ENCODE data around the gene PKD1. TPM values are rescaled to one million over a fixed set of nuclear protein-coding genes. Genes with fewer than 3 reads are reported as not detected.
A peak's percentile ranks its signal among the peaks of the same experiment; 100 is the strongest.
"Not testable (repeated sequence)": the region's sequence is repeated elsewhere in the genome, so short reads cannot be mapped to it uniquely, and the experiment has no call there.

PKD1 gene
- total RNA-seq, 2 donors from 2014 or later, result 71.8 to 122 TPM

DNA sequence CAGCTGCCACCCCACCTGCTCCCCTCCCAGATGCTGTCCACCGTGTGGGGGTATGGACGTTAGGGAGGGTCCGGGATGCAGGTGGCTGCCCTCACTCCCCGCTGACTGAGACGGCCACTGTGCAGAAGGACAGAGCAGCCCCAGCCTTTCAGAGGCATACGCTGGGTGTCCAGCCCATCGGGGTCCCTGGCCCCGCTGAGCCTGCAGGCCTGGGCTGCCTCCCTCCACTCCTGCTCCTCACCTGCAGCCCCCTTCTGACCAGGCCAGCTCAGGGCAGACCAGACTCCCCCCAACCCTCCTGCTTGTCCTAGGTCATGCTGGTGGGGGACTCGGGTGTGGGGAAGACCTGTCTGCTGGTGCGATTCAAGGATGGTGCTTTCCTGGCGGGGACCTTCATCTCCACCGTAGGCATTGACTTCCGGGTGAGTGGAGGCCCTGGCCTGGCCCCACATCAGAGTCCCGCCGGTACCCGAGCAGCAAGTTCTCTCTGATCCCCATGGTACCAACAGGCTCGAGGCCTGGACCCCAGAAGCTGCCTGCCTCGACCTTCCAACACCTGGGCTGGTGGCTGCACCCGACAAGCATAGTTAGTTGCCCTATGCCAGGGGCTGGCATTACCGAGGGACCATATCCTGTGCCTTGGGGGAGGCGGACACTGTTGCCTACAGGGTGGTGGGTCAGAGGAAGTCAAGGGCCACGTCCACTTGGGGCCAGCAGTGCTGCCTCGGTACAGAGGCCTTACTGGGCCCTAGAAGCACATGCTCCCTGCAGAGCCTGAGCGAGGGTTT lies 14.1 kb upstream of the PKD1 start:
- Mint-ChIP-seq H3K4me1 (peaks cover 4% of the 10 kb centered on the region), H3K27ac (no peak overlapping the region), H3K9me3 (no peaks in the 10 kb centered on the region), H3K36me3 (ENCODE audit: low read depth) (peaks cover 40% of the 10 kb centered on the region), H3K4me3 (peak overlapping the region; percentile 93), H3K27me3 (no peaks in the 10 kb centered on the region)
- no peak for ATAC-seq (replicated peaks)

DNA sequence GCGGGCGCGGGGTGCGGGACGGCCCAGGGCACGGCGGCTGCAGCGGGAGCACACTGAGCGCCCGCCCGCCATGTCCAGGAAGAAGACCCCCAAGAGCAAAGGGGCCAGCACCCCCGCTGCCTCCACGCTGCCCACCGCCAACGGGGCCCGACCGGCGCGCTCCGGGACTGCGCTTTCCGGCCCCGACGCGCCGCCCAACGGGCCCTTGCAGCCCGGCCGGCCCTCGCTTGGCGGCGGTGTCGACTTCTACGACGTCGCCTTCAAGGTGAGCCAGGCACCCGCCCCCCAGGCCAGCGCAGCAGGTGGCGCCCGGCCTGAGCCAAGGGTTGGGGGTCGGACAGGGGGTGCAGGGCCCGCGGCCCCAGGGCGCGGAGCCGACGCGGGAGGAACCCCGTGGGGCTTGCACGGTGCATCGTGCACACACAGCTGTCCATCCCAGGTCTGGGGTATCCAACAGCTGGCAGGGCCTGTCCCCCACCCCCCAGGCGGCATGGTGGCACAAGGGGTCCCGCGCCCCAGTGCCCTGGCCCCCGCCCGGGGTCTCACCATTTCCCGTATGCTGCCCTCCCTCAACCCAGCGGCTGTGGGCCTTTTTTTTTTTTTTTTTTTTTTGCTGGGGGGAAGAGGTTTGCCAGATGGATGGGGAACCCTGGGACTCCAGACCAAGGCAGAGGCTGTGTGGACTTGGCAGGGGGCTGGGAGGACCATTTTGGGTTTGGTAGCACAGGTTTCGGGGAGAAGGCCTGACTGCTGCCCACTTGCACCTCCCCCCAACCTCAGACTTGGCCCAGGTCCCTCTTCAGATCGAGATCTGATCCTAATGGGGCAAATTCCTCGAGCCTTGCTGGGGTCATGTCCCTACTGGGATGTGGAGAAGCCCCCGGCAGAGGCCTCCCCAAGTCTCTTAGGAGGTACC lies 13.3 kb upstream of the PKD1 start:
- Mint-ChIP-seq H3K27ac (no peak overlapping the region), H3K4me3 (peak overlapping the region; percentile 93), H3K9me3 (no peaks in the 10 kb centered on the region), H3K36me3 (ENCODE audit: low read depth) (peaks cover 31% of the 10 kb centered on the region), H3K4me1 (peaks cover 4% of the 10 kb centered on the region), H3K27me3 (no peaks in the 10 kb centered on the region)
- no peak for ATAC-seq (replicated peaks)

DNA sequence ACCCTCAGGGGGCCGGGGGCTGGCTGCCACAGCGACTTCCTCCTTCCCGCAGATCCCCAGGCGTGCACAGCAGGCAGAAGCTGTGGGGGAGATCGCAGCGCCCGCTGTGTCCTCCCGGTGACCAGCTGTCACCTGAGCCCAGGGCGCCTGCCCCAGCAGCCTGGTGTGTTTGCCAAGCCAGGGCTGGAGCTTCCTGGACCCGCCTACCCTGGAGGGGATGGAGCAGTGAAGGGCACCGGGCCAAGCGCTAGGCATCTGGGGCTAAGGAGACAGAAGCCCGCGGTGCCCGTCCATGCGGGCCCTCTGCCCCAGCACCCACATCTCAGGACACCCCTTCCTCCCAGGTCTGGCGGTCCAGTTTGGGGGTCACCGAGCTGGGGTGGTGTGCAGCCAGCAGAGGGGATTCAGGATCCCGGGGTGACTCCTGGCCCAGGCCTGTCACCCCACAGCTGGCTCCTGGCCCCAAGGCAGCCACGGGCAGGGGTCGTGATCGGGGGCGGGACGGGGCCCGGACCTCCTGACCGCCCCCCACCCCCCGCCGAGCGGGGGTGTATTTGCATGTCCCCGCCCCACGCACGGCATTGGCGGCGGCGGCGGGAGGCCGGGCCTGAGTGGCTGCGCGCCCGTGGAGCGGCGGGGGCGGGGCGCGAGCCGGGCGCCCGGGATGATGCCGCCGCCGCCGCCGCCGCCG lies 12.4 kb upstream of the PKD1 start, which contains the start of gene RAB26:
Gene RAB26 (plus strand): TSS at position 645 of the 691 bp plus-strand sequence. CDS start 159 bp downstream, outside the sequence.
- H3K4me3 Mint-ChIP-seq, result peak within 1 kb of the TSS; percentile 93
- H3K27me3 Mint-ChIP-seq, result no peaks in the 10 kb centered on the region
- peaks cover 4% of the 10 kb centered on the region for H3K4me1 Mint-ChIP-seq
- no peaks in the 10 kb centered on the region for H3K9me3 Mint-ChIP-seq
- peaks cover 23% of the 10 kb centered on the region for H3K36me3 Mint-ChIP-seq (ENCODE audit: low read depth)
- peak; percentile 53 for ATAC-seq (replicated peaks)
- no peak within 1 kb of the TSS for H3K27ac Mint-ChIP-seq

DNA sequence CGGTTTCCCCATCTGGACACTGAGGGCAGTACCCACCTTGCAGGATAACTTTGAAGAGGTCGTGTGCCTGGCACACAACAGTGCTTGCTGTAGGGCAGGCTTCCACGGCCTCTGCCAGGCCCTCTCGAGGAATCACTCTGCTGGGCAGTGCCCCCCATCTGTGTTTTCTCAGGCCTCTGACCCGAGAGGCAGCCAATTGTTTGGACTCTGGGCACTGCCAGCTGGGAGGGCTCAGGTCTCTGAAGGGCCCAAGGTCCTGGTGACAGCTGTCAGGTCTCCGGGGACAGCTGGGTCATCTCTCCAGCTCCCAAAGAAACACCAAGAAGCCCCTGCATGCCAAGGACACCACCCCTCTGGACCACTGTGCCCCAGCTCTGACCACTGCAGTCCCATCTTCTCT lies 11.7 kb upstream of the PKD1 start:
- no peaks in the 10 kb centered on the region for H3K9me3 Mint-ChIP-seq

DNA sequence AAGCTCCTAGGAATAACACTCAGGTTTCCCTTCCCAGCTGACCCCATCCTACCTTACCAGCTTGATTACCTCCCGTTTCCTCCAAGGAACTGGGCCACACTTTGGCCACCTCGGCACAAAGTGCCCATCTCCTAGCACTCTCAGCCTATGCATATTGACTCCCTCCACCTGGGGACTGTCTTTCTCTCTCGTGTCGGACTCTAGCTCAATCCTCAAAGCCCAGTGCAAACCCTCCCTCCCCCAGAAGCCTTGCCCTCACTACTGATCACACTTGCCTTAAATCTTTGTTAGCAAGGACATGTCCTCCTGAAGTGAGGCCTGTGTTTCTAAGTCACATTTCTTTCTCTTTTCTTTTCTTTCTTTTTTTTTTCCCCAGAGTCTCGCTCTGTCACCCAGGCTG lies 10.1 kb upstream of the PKD1 start:
- ATAC-seq (replicated peaks), result no peak
- peak overlapping the region; percentile 9 for H3K27ac Mint-ChIP-seq
- no peaks in the 10 kb centered on the region for H3K27me3 Mint-ChIP-seq
- no peaks in the 10 kb centered on the region for H3K9me3 Mint-ChIP-seq
- peaks cover under 1% of the 10 kb centered on the region for H3K36me3 Mint-ChIP-seq (ENCODE audit: low read depth)
- H3K4me3 Mint-ChIP-seq, result no peak overlapping the region
- peaks cover under 1% of the 10 kb centered on the region for H3K4me1 Mint-ChIP-seq

More for the DNA sequence above, 11.7 kb upstream of the PKD1 start:
- Mint-ChIP-seq H3K27ac (no peak overlapping the region), H3K4me1 (peaks cover 4% of the 10 kb centered on the region), H3K27me3 (no peaks in the 10 kb centered on the region), H3K36me3 (ENCODE audit: low read depth) (peaks cover 16% of the 10 kb centered on the region), H3K4me3 (no peak overlapping the region)
- no peak for ATAC-seq (replicated peaks)

DNA sequence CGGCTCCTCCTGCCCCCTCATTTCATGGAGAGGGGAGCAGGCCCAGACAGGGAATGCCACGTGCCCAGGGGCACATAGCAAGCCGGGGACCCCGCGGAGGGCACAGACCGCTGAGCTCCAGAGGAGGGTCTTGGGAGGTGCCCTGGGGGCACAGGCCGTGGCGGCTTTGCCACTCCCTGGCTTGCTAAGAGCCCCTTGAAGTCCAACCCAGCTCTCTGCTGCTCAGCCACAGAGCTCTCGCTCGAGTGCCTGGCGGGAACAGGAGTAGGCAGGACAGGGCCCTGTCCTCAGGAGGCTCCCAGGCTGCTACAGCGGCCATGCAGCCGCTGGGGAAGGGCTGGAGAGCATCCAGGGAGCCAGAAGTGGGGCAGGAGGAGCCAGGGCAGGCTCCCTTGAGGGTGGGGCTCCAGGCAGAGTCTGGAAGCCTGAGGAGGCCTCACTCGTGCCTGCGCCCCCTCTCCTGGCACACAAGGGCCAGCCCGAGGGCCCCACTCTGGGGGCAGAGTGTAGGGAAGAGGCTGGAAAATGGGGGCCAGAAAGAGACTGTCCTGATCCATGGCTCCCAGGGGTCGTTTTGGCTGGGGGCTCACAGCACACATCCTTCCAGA lies 8.3 kb upstream of the PKD1 start:
- no peaks in the 10 kb centered on the region for H3K9me3 Mint-ChIP-seq
- H3K4me1 Mint-ChIP-seq, result peaks cover 5% of the 10 kb centered on the region
- ATAC-seq (replicated peaks), result no peak
- no peaks in the 10 kb centered on the region for H3K27me3 Mint-ChIP-seq
- no peaks in the 10 kb centered on the region for H3K36me3 Mint-ChIP-seq (ENCODE audit: low read depth)
- no peak overlapping the region for H3K27ac Mint-ChIP-seq
- H3K4me3 Mint-ChIP-seq, result no peak overlapping the region

DNA sequence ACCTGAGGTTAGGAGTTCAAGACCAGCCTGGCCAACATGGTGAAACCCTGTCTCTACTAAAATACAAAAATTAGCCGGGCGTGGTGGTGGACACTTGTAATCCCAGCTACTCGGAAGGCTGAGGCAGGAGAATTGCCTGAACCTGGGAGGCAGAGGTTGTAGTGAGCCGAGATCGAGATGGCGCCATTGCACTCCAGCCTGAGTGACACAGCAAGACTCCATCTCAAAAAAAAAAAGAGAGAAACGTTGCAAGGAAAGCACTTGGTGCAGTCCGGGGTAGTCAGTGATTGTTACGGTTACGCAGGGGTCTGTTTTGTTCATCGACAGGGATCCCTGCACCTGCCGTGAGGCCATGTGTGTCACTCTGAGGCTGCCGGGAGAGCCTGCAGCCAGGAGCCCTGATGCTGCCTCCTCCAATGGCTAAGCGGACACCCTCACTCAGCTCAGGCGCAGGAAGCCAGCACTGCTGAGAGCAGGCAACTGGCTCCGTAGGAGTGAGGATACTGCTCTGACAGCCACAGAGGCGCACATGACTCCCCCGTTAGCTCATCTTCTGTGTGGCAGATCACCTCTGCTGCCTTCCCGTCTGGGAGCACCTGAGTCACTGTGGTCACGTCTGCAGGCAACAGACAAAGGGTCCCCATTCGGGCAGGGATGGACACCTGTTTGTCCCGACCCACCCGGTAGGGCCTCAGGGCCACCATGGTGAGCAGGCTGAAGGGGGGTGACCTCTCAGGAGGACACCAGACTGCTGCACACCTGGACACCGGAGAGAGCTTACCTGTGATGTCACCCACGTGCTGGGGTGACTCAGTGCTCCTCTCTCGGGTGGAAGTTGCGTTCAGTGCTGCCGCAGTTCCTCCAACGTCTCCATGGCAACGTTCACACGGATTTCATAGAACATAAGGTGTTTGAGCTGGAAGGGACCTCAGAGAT lies 7.5 kb upstream of the PKD1 start:
- no peaks in the 10 kb centered on the region for H3K36me3 Mint-ChIP-seq (ENCODE audit: low read depth)
- ATAC-seq (replicated peaks), result peak; percentile 49
- no peak overlapping the region for H3K27ac Mint-ChIP-seq
- peaks cover 5% of the 10 kb centered on the region for H3K4me1 Mint-ChIP-seq
- no peaks in the 10 kb centered on the region for H3K27me3 Mint-ChIP-seq
- no peak overlapping the region for H3K4me3 Mint-ChIP-seq
- H3K9me3 Mint-ChIP-seq, result no peaks in the 10 kb centered on the region

- not testable (repeated sequence) for H3K9me3 Mint-ChIP-seq; H3K4me1 Mint-ChIP-seq; H3K36me3 Mint-ChIP-seq (ENCODE audit: low read depth); H3K27ac Mint-ChIP-seq; H3K27me3 Mint-ChIP-seq; ATAC-seq (replicated peaks)
- H3K4me3 Mint-ChIP-seq, result peak overlapping the region; percentile 57
These were observed 627 bp downstream of the PKD1 start for GRCh38 chr16:2135071-2135470.

GRCh38 chr16:2133797-2134196 lies 1.9 kb downstream of the PKD1 start:
- H3K4me3 Mint-ChIP-seq; H3K36me3 Mint-ChIP-seq (ENCODE audit: low read depth); H3K4me1 Mint-ChIP-seq; H3K9me3 Mint-ChIP-seq; ATAC-seq (replicated peaks); H3K27ac Mint-ChIP-seq; H3K27me3 Mint-ChIP-seq: not testable (repeated sequence)

GRCh38 chr16:2129890-2130447 lies 5.7 kb downstream of the PKD1 start:
- H3K9me3 Mint-ChIP-seq; H3K36me3 Mint-ChIP-seq (ENCODE audit: low read depth); H3K27ac Mint-ChIP-seq; ATAC-seq (replicated peaks); H3K4me3 Mint-ChIP-seq; H3K27me3 Mint-ChIP-seq; H3K4me1 Mint-ChIP-seq: not testable (repeated sequence)

DNA sequence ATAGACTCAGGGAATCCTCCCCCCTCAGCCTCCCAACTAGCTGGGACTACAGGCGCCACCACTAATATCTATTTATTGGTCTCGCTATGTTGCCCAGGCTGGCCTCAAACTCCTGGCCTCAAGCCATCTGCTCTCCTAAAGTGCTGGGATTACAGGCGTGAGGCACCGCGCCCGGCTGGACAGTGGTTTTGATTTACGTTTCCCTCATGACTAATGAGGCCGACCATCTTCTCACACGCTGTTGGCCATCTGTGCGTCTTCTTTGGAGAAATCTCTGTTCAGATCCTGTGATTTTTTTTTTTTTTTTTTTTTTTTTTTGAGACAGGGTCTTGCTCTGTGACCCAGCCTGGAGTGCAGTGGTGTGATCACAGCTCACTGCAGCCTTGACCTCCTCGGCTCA lies 6.4 kb downstream of the PKD1 start:
- not testable (repeated sequence) for H3K4me1 Mint-ChIP-seq; ATAC-seq (replicated peaks); H3K9me3 Mint-ChIP-seq; H3K27ac Mint-ChIP-seq; H3K4me3 Mint-ChIP-seq; H3K27me3 Mint-ChIP-seq; H3K36me3 Mint-ChIP-seq (ENCODE audit: low read depth)

DNA sequence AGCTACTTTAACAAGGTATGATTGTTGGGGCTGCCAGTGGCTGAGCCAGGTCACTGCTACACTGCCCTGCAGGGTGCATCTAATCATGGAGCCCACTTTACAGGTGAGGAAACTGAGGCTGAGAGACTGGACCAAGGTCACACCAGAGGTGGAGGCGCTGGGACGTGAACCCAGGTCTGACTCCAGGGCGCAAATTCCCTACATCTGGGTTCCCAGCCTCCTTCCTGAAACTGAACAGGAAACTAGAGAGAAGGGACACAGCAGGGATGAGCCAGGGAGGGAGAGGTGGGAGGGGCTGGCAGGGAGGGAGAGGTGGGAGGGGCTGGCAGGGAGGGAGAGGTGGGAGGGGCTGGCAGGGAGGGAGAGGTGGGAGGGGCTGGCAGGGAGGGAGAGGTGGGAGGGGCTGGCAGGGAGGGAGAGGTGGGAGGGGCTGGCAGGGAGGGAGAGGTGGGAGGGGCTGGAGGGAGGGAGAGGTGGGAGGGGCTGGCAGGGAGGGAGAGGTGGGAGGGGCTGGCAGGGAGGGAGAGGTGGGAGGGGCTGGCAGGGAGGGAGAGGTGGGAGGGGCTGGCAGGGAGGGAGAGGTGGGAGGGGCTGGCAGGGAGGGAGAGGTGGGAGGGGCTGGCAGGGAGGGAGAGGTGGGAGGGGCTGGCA lies 7.9 kb downstream of the PKD1 start:
- H3K27ac Mint-ChIP-seq; H3K36me3 Mint-ChIP-seq (ENCODE audit: low read depth): not testable (repeated sequence)
- ATAC-seq (replicated peaks), result peak; percentile 22

More for the DNA sequence above, 7.9 kb downstream of the PKD1 start:
- not testable (repeated sequence) for H3K4me1 Mint-ChIP-seq, H3K9me3 Mint-ChIP-seq, H3K27me3 Mint-ChIP-seq
- H3K4me3 Mint-ChIP-seq, result peak overlapping the region; percentile 58
